Astrocyte of the spinal cord (primary cell): ENCODE measurements around the gene MCHR2.

Source experiments
- DNase-seq: peaks from one replicate; pipeline ENCODE4 v3.0.0; 2011; ENCODE audit warnings: low read depth, low spot score
- H3K4me3 ChIP-seq: 2 replicates; pipeline ENCODE4 v1.5.1; 2011; ENCODE audit warnings: low read depth, mild to moderate bottlenecking, low read length, moderate library complexity
- CTCF ChIP-seq: IDR thresholded peaks from 2 replicates; pipeline ENCODE4 v1.5.1; 2012; ENCODE audit warnings: low read depth, mild to moderate bottlenecking, low read length, inconsistent platforms
- in situ Hi-C: cut with HindIII; loops from 2 replicates; pipeline ENCODE4 v1.10.0; 2017; ENCODE audit warnings: low sequenced_read_pairs

MCHR2 gene

GRCh38 chr6:99879431-99879830, 114.6 kb downstream of the MCHR2 start:
- in situ Hi-C loops = no loop called here
- H3K4me3 ChIP-seq = no peak overlapping the region
- no peak for TF ChIP-seq CTCF
- no peak for DNase-seq

- no peak for DNase-seq
- no peak for TF ChIP-seq CTCF
- no peak overlapping the region for H3K4me3 ChIP-seq
- in situ Hi-C loops = no loop called here
Measured at GRCh38 chr6:99875068-99875467, 119.0 kb downstream of the MCHR2 start.

- no peak for DNase-seq
- H3K4me3 ChIP-seq = no peak overlapping the region
- in situ Hi-C loops = no loop called here
- TF ChIP-seq CTCF = no peak
Measured at GRCh38 chr6:99873084-99873483, 120.9 kb downstream of the MCHR2 start.

GRCh38 chr6:99871641-99872040, 122.4 kb downstream of the MCHR2 start:
- DNase-seq = no peak
- TF ChIP-seq CTCF = no peak
- H3K4me3 ChIP-seq = no peak overlapping the region
- in situ Hi-C loops = no loop called here
